GM12875 (cell line): ENCODE measurements around the gene RPL15.

Source experiments
- H3K4me3 ChIP-seq: one replicate; pipeline ENCODE4 v1.5.1; 2011; ENCODE audit warnings: low read depth, low read length, control low read depth
- CTCF ChIP-seq: IDR thresholded peaks from 2 replicates; pipeline ENCODE4 v1.5.1; 2011; ENCODE audit warnings: low read depth, mild to moderate bottlenecking, control low read depth, inconsistent platforms, low read length, moderate library complexity, borderline replicate concordance; ENCODE audit not compliant: insufficient read depth

Gene RPL15

DNA sequence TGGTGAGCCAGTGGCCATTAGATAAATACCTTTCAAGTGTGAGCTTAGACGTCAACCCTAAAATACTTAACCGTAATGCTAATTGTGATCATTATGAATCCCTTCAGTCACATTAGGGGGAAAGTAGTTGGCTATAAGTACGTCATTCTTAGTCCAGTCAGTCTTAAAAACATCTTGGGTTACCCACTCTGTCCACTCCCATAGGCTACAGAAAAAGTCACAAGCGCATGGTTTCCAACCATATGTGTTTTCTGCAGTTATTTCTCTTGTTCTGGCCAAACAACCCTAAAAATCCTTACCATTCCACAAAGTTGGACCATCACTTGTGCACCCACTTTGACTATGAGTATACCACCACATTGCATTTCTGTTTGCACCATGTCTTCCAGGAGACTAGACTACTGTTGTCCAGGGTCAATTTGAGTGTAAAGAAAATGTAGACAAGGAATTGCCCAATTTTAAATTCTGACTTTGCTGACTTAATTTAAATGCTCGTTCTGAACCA lies 3.3 kb downstream of the RPL15 start:
- H3K4me3 ChIP-seq: no peak overlapping the region
- TF ChIP-seq CTCF: no peak

GRCh38 chr3:23921052-23921511 lies 4.2 kb downstream of the RPL15 start:
- H3K4me3 ChIP-seq: no peak overlapping the region
- no peak for TF ChIP-seq CTCF

DNA sequence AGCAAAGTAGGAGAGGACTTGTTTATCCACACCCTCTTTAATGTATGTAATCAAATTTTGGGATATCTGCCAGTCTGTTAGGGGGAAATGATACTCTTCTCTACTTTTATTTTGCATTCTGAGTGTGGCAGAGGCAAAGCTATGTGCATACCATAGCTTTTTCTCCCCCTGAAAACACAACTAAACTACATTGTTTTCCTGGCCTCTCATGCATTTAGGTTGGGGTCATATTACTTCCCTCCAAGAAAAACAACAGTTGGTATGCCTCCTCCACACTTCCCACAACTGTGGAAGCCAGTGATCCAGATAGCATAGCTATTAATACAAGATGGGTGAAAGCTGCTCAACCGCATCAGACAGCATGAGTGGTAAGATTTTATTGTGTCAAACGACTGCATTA lies 6.9 kb downstream of the RPL15 start:
- TF ChIP-seq CTCF: no peak
- no peak overlapping the region for H3K4me3 ChIP-seq

GRCh38 chr3:23926246-23926645 lies 9.3 kb downstream of the RPL15 start:
- H3K4me3 ChIP-seq: no peak overlapping the region
- TF ChIP-seq CTCF: no peak

- TF ChIP-seq CTCF: no peak
- H3K4me3 ChIP-seq: no peak overlapping the region
These were observed 9.8 kb downstream of the RPL15 start for GRCh38 chr3:23926736-23927135.

DNA sequence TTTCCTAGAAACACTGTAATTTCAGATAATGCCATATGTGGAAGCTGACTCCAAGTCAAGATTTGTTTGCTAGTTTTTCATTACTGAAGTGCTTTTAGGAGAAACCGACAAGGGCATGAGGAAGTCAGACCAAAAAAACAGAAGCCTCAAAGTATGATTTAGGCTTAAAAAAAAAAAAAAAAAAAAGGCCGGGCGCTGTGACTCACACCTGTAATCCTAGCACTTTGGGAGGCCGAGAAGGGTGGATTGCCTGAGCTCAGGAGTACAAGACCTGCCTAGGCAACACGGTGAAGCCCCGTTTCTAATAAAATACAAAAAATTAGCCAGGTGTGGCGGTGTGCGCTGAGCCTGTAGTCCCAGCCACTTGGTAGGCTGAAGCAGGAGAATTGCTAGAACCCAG lies 11.6 kb downstream of the RPL15 start:
- H3K4me3 ChIP-seq: no peak overlapping the region
- TF ChIP-seq CTCF: no peak

GRCh38 chr3:23931597-23931996 lies 14.7 kb downstream of the RPL15 start:
- TF ChIP-seq CTCF: no peak
- no peak overlapping the region for H3K4me3 ChIP-seq
